ENCODE data around the gene RFC4. TPM values are rescaled to one million over a fixed set of nuclear protein-coding genes. Genes with fewer than 3 reads are reported as not detected.
A peak's percentile ranks its signal among the peaks of the same experiment; 100 is the strongest.

The RFC4 gene
- total and polyA plus RNA-seq, 2 of the 13 experiments (the other 11 are each of a cell fraction or from before 2014, with no cell fraction given) = 18.5 to 103 TPM

GRCh38 chr3:186790261-186790981, 15.9 kb downstream of the RFC4 start (continued):
- TF ChIP-seq LRRFIP1 (CRISPR knock-in tag; conservative IDR thresholded peaks at IDR 0.05) (0 out of 2 replicates have a peak, but pooled peaks have one; percentile 66), ZNF138 (CRISPR knock-in tag; IDR thresholded peaks at IDR 0.05; ENCODE audit: low read depth) (no peak), ZHX1 (CRISPR knock-in tag; IDR thresholded peaks at IDR 0.05; ENCODE audit: low read depth) (no peak), RBM22 (optimal IDR thresholded peaks at IDR 0.05; ENCODE audit: low read length) (peak; percentile 100), MBD4 (IDR thresholded peaks at IDR 0.05; ENCODE audit: borderline replicate concordance, low read length) (peak; percentile 95), FOXA3 (CRISPR knock-in tag; IDR thresholded peaks at IDR 0.05) (0 out of 2 replicates have a peak, but pooled peaks have one; percentile 6), FOSL1 (CRISPR knock-in tag; IDR thresholded peaks at IDR 0.05; ENCODE audit: borderline replicate concordance) (no peak), ATF1 (CRISPR knock-in tag; IDR thresholded peaks at IDR 0.05) (peak; percentile 29; the same call in 1 of the 2 replicates), SMAD1 (CRISPR knock-in tag; IDR thresholded peaks at IDR 0.05; ENCODE audit: borderline replicate concordance, low read depth) (no peak), DNMT3B (CRISPR knock-in tag; conservative IDR thresholded peaks at IDR 0.05) (peak; percentile 48; the same call in 1 of the 2 replicates), PCBP2 (optimal IDR thresholded peaks at IDR 0.05; ENCODE audit: low read depth, low read length, poor library complexity, severe bottlenecking) (no peak), MED1 (CRISPR knock-in tag; IDR thresholded peaks at IDR 0.05) (0 out of 2 replicates have a peak, but pooled peaks have one; percentile 14), ELF4 (CRISPR knock-in tag; IDR thresholded peaks at IDR 0.05; ENCODE audit: borderline replicate concordance) (no peak), ZNF841 (CRISPR knock-in tag; IDR thresholded peaks at IDR 0.05; ENCODE audit: borderline replicate concordance) (no peak), SSRP1 (CRISPR knock-in tag; IDR thresholded peaks at IDR 0.05) (peak; percentile 99), ZNF337 (CRISPR knock-in tag; IDR thresholded peaks at IDR 0.05; ENCODE audit: borderline replicate concordance, low read depth) (no peak), CREB1 (IDR thresholded peaks at IDR 0.05) (no peak), CREB1 (CRISPR knock-in tag; IDR thresholded peaks at IDR 0.05) (0 out of 2 replicates have a peak, but pooled peaks have one; percentile 17)
- TF ChIP-seq, protein P1, sequence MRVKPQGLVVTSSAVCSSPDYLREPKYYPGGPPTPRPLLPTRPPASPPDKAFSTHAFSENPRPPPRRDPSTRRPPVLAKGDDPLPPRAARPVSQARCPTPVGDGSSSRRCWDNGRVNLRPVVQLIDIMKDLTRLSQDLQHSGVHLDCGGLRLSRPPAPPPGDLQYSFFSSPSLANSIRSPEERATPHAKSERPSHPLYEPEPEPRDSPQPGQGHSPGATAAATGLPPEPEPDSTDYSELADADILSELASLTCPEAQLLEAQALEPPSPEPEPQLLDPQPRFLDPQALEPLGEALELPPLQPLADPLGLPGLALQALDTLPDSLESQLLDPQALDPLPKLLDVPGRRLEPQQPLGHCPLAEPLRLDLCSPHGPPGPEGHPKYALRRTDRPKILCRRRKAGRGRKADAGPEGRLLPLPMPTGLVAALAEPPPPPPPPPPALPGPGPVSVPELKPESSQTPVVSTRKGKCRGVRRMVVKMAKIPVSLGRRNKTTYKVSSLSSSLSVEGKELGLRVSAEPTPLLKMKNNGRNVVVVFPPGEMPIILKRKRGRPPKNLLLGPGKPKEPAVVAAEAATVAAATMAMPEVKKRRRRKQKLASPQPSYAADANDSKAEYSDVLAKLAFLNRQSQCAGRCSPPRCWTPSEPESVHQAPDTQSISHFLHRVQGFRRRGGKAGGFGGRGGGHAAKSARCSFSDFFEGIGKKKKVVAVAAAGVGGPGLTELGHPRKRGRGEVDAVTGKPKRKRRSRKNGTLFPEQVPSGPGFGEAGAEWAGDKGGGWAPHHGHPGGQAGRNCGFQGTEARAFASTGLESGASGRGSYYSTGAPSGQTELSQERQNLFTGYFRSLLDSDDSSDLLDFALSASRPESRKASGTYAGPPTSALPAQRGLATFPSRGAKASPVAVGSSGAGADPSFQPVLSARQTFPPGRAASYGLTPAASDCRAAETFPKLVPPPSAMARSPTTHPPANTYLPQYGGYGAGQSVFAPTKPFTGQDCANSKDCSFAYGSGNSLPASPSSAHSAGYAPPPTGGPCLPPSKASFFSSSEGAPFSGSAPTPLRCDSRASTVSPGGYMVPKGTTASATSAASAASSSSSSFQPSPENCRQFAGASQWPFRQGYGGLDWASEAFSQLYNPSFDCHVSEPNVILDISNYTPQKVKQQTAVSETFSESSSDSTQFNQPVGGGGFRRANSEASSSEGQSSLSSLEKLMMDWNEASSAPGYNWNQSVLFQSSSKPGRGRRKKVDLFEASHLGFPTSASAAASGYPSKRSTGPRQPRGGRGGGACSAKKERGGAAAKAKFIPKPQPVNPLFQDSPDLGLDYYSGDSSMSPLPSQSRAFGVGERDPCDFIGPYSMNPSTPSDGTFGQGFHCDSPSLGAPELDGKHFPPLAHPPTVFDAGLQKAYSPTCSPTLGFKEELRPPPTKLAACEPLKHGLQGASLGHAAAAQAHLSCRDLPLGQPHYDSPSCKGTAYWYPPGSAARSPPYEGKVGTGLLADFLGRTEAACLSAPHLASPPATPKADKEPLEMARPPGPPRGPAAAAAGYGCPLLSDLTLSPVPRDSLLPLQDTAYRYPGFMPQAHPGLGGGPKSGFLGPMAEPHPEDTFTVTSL (CRISPR knock-in tag; IDR thresholded peaks at IDR 0.05; ENCODE audit: borderline replicate concordance) = no peak

Data from HepG2 (cell line).